ENCODE data around the gene BMPR2.

Gene BMPR2

DNA sequence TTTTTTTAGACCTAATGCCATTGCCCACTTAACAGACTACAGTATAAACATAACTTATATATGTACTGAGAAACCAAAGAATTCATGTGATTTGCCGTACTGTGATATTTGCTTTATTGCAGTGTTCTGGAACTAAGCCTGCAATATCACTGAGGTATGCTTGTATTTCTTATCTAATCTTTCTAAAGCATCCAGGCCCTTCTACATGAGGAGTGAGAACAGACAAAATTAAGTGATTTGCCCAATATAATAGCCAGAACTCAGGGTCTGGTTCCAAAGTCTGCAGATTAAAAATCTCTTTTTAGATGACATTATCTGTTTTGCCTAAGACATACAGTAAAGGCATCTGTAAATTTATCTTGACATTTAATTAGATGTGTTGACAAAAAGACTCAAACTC, 41.9 kb downstream of the BMPR2 start:
- TF ChIP-seq GATA3 (IDR thresholded peaks at IDR 0.05; ENCODE audit: low read depth, low read length) (peak; percentile 57), GATA2 (IDR thresholded peaks at IDR 0.05; ENCODE audit: low read depth, low read length) (peak; percentile 55; the same call in 1 of the 2 replicates)

- TF ChIP-seq GATA2 (IDR thresholded peaks at IDR 0.05; ENCODE audit: low read depth, low read length) (no peak), GATA3 (IDR thresholded peaks at IDR 0.05; ENCODE audit: low read depth, low read length) (no peak)
Measured at GRCh38 chr2:202418511-202418910, 42.4 kb downstream of the BMPR2 start.

DNA sequence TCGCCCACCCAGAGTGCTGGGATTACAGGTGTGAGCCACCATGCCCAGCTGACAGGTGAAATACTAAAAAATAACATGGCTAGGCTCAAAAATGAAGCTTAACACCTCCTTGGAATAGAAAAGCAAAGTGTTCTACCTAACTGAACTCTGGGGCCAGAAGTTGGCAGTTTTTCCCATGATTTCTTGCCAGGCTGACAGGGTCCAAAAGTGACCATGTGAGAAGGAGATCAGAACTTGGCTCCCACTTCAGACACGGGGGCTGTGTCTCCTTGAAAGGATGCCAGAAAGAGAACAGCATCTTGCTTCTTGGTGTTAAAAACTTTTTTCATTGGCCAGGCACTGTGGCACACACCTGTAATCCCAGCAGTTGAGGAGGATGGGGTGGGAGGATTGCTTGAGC, 47.0 kb downstream of the BMPR2 start:
- TF ChIP-seq GATA2 (IDR thresholded peaks at IDR 0.05; ENCODE audit: low read depth, low read length) = no peak
- TF ChIP-seq GATA3 (IDR thresholded peaks at IDR 0.05; ENCODE audit: low read depth, low read length) = no peak

DNA sequence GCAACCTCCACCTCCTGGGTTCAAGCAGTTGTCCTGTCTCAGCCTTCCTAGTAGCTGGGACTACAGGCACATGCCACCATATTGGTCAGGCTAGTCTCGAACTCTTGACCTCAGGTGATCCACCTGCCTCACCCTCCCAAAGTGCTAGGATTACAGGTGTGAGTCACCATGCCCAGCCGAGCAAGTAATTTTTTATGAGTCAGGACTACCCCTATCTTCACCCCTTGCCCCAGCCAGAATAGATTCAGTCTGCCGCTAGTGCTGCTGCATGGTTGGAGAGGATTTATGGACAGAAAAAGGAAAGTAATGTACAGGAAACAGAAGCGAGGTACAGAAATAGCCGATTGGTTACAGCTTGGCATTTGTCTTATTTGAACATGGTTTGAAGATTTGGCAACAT, 48.9 kb downstream of the BMPR2 start:
- TF ChIP-seq GATA2 (IDR thresholded peaks at IDR 0.05; ENCODE audit: low read depth, low read length) (no peak), GATA3 (IDR thresholded peaks at IDR 0.05; ENCODE audit: low read depth, low read length) (no peak)

- TF ChIP-seq GATA3 (IDR thresholded peaks at IDR 0.05; ENCODE audit: low read depth, low read length) (no peak), GATA2 (IDR thresholded peaks at IDR 0.05; ENCODE audit: low read depth, low read length) (no peak)
Measured at GRCh38 chr2:202426751-202427150, 50.6 kb downstream of the BMPR2 start.

GRCh38 chr2:202429164-202429980, 53.2 kb downstream of the BMPR2 start:
- TF ChIP-seq GATA3 (IDR thresholded peaks at IDR 0.05; ENCODE audit: low read depth, low read length) = no peak
- no peak for TF ChIP-seq GATA2 (IDR thresholded peaks at IDR 0.05; ENCODE audit: low read depth, low read length)

- no peak for TF ChIP-seq GATA3 (IDR thresholded peaks at IDR 0.05; ENCODE audit: low read depth, low read length)
- TF ChIP-seq GATA2 (IDR thresholded peaks at IDR 0.05; ENCODE audit: low read depth, low read length) = no peak
Measured at GRCh38 chr2:202432776-202433175, 56.6 kb downstream of the BMPR2 start.

DNA sequence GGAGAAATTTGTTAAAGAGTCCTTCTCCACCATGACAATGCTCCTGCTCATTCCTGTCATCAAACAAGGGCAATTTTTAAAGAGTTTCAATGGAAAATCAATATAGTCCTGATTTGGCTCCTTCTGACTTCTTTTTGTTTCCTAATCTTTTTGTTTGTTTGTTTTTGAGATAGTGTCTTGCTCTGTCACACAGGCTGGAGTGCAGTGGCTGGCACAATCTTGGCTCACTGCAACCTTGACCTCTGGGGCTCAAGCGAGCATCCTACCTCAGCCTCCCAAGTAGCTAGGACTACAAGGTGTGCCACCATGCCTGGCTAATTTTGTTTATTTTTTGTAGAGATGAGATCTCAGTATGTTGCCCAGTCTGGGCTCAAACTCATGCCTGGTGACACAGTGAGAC, 58.3 kb downstream of the BMPR2 start:
- TF ChIP-seq GATA3 (IDR thresholded peaks at IDR 0.05; ENCODE audit: low read depth, low read length) = no peak
- TF ChIP-seq GATA2 (IDR thresholded peaks at IDR 0.05; ENCODE audit: low read depth, low read length) = no peak

DNA sequence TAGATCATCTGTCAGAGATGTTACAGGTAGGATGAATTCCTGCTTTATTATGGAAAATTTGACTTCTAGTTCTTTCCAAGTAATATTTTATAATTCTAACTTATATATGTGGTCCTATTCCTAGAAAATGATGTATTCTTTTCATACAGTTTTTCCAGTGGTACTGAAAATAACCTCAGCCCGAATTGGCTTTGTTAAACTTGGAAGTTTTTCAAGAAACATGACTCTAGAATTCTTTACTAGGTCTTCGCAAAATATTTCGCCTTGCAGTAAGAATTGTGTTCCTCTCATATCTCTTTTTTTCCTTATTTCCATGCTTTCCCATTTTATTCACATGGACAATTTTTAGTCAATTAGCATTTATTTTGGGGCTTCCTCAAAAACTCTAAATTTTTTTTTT, 60.5 kb downstream of the BMPR2 start:
- no peak for TF ChIP-seq GATA2 (IDR thresholded peaks at IDR 0.05; ENCODE audit: low read depth, low read length)
- TF ChIP-seq GATA3 (IDR thresholded peaks at IDR 0.05; ENCODE audit: low read depth, low read length) = no peak

- TF ChIP-seq GATA2 (IDR thresholded peaks at IDR 0.05; ENCODE audit: low read depth, low read length) (no peak), GATA3 (IDR thresholded peaks at IDR 0.05; ENCODE audit: low read depth, low read length) (no peak)
Measured at GRCh38 chr2:202442882-202443281, 66.8 kb downstream of the BMPR2 start.

DNA sequence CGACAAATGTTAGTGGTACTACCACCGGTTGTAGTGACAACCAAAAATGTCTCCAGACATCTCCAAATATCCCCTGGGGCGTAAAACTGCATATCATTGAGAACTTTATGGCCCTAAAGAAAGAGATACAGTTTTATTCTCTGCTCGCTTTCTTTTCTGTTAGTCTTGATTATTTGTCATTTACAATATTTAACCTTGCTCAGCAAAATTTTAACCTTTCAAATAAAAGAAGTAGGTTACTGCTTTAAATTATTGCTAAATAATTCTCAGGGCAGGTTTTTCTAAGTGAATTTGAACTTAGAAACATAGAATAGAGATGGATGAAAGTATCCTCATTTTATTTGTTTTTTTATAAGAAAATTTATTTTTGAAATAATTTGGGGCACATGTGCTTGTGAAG, 67.9 kb downstream of the BMPR2 start:
- TF ChIP-seq GATA2 (IDR thresholded peaks at IDR 0.05; ENCODE audit: low read depth, low read length) = no peak
- no peak for TF ChIP-seq GATA3 (IDR thresholded peaks at IDR 0.05; ENCODE audit: low read depth, low read length)

DNA sequence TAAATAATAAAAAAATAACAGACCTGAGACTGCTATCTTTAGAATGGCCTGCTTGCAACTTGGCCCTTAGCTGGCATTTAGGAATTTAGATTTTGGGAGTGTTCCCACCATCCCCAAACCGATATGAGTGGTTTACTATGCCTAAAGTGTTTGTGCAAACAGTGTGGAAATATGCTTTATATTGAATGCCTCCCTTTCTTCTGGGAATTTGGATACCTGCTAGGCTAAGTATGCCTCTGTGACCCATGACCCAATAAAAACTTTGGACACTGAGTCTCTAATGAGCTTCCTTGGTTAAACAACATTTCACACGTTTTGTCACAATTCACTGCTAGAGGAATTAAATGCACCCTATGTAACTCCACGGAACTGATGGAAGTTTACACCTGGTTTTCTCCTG, 73.2 kb downstream of the BMPR2 start:
- TF ChIP-seq GATA3 (IDR thresholded peaks at IDR 0.05; ENCODE audit: low read depth, low read length) = no peak
- TF ChIP-seq GATA2 (IDR thresholded peaks at IDR 0.05; ENCODE audit: low read depth, low read length) = no peak

DNA sequence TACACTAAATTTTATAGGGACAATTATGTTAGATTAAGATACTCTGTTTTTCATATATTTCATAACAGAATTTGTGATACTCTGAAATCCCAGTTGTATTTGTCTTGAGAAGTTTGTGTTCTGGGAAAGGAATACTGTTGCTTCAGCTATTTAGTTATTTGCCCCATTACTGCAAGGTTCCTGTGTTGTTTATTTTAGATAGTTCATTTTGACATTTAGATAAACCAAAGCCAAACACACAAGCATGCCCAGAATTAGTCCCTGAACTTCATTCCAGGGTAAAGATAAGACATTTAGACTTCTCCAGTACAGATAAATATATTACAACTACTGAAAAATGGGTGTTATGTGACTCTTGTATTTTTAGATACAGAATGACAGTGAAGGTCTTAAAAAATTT, 74.7 kb downstream of the BMPR2 start:
- TF ChIP-seq GATA2 (IDR thresholded peaks at IDR 0.05; ENCODE audit: low read depth, low read length) (no peak), GATA3 (IDR thresholded peaks at IDR 0.05; ENCODE audit: low read depth, low read length) (no peak)

GRCh38 chr2:202452744-202453143, 76.6 kb downstream of the BMPR2 start:
- TF ChIP-seq GATA3 (IDR thresholded peaks at IDR 0.05; ENCODE audit: low read depth, low read length) = no peak
- TF ChIP-seq GATA2 (IDR thresholded peaks at IDR 0.05; ENCODE audit: low read depth, low read length) = no peak

DNA sequence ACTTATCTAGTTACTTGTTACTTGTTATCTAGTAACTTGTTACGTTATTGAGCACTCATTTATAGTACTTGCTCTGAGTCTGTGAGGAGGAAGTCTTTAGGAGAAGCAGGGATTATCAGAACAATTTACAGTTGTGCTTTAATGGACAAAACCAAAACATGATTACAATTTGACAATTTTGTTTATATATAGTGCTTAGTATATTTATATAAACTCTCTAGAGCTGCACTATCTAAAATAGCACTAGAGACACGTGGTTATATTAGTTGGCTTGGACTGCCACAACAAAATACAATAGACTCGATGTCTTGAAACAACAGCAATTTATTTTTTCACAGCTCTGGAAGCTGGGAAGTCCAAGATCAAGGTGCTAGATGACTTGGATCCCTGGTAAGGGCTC, 78.4 kb downstream of the BMPR2 start:
- TF ChIP-seq GATA2 (IDR thresholded peaks at IDR 0.05; ENCODE audit: low read depth, low read length) (no peak), GATA3 (IDR thresholded peaks at IDR 0.05; ENCODE audit: low read depth, low read length) (no peak)
